HG03103 (cell line): ENCODE results near the gene CD82.
"Not testable (repeated sequence)": the region's sequence is repeated elsewhere in the genome, so short reads cannot be mapped to it uniquely, and the experiment has no call there.

Experiments used
- ATAC-seq: cut with Tn5 transposase; IDR thresholded peaks from one replicate; pipeline ENCODE4 v1.9.1; 2021; ENCODE audit warnings: low read depth; ENCODE audit not compliant: unreplicated experiment

Gene CD82

DNA sequence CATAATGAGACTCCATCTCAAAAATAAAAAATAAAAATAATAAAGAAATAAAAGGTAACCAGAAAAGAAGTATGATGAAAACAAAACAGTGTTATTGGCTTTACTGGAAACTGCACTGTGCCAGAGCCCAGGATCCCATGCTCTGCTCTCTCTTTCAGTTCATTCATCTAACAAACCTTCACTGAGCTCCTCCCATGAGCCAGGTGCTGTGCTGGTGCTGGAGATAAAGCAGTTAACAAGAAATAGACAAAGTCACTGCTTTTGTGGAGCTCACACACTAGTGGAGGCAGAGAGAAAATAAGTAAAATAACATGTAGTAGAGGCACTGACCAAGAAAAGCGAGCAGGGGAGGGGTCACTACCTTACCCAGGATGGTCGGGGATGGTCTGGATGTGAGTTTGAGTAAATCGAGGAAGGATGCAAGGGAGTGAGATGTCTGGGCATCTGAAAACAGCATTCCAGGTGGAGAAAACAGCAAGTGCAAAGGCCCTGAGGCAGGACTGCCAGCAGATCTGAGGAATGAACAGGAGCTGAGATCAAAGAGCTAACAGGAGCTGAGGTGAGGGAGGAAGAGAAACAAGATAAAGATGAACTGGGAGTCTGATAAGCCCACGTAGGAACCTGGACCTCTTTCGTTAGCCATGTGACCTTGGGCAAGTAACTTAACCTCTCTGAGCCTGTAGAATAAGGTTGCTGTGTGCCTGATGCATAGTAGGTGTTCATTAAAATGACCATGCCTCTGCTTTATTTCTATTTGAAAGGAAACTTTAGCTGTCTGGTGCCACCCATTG lies 31.3 kb upstream of the CD82 start:
- ATAC-seq = no peak

DNA sequence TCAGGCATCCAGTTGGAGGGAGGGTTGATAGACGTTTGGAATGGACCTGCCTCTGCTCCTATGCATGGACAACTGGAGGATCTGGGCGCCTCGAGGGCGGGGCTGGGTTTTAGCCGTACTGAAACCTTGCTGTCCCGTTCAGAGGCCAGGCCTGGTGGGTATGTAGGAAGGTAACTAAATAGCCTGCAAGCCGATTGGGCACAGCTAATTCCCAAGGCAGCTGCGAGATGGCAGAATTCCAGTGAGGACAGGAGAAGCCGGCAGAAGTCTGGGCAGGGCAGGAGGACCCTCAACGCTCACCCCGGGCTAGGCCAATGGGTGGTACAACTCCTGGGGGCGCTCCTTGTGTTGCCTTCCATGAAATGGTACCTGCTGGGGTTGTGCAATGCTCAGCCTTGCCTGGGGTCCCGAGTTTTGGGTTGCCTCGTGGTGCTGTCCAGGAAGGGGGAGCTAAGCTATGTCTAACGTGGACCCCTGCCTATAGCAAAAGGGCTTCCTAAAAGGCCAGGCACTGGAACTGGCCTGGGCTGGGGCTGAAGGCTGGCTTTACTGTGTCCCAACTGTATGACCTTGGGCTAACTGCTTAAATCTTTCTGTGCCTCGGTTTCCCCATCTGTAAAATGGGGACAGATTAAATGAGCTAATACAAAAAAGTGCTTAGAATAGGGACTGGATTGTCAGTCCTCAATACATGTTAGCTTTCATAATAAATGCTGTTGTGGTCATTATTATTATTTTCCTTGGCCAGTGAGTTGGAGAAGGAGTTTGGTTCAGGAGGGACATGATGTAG lies 30.1 kb upstream of the CD82 start:
- no peak for ATAC-seq

DNA sequence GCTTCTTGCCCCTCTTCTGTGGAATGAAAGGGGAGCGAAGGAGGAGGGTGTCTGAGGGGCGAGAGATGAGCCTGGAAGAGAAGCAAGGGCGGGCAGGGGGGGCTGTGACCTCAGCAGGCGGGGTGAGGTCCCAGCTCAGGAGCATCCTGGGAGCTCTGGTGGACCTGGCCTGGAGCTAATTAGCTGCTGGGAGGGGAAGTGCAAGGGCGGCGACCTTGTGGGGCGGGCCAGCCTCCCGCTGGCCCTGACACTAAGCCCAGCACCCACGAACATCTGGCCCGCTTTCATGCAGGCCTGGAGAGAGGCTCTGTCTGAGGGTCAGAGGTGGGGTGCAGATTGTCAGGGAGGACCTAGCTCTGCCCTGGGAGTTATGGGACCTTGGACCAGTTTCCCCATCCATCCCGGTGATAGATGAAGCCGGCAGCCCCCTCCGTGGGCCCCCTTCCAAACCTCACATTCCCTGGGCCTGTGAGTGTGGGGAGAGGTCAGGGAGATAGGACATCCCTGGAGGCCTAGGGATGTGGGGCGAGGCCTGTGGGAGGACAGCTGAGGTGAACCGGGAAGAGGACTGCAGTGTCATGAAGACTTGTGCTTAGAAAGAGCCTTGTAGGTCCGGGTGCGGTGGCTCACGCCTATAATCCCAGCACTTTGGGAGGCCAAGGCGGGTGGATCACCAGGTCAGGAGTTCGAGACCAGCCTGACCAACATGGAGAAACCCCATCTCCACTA lies 28.5 kb upstream of the CD82 start:
- ATAC-seq = no peak

DNA sequence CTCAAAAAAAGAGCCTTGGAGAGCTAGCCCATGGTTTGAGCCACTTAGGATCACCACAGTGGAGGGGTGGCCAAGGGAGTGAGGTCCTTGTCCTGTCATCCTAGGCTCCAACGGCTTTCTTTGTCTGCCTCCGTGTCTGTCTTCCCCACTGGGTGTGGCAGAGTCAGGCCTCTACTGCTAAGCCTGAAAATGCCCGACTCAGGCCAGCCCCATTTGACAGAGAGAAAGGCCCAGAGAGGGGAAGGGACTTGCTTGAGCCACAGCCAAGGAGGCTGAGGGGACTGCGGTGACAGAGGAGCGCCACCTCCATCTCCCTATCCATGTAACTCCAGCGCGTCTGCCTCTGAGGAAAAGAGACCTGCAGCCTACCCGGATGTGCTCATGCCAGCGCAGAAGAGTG lies 27.8 kb upstream of the CD82 start:
- ATAC-seq = no peak

DNA sequence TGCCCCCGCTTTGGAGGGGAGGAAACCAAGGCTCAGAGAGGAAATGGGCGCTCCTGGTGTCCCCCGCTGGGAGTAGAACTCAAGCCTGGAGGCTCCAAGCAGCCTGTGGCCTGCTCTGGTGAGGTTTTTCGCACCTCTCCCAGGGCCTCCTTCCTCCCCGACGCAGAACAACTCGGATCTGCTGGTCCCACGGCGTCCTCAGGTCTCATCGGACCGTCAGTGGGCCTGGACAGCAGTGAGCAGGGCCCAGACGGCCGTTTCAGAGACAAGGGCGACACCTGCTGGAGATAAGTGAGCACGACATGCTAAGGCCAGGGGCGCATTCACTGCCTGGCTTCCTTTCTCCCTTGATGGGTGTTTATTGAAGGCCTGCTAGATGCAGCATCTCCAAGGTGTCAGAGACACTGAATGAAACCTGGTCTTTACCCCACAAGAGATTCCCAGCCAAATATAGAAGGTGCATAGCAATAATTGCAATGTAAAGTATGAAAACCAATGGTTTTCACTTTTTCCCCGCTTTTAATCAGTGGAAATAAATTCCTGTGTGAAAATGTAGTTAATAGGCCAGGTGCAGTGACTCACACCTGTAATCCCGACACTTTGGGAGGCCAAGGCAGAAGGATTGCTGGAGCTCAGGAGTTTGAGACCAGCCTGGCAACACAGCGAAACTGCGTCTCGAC lies 26.9 kb upstream of the CD82 start:
- ATAC-seq = peak; percentile 85

DNA sequence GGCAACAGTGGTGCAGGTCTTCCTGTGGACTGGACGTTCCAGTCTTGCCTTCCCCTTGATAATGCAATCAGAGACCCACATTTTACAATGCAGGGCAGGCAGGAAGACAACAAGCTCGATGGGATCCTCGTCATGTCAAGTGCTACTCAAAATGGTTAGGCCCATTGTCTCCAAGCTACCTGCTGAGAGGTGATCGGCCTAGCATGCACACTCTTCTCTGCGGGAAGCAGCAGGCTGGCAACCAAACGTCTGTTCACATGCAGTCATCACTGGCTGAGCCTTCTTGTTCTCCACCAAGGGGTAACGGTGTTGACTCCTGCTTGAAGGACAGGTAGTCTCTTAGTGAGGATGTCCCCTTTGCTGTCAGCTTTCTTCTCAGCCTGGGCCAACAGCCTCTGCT lies 25.5 kb upstream of the CD82 start:
- ATAC-seq = no peak

DNA sequence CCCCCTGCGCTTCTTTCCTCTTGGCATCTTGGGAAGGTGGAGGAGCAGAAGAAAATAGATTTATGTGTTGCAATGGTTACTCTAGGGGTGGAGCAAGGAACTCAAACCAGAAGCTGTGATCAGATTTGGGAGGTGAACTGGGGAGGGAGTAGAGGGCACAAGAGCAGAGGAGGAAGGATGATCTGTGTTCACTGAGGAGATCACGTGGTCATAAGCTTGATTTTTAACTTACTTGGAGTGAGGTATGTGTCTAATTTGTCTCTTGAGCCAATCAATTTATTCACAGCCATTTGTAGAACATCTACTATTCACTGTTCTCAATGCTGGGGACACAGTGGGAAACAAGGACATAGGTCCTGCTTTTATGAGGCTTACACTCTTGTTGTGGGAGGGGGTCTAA lies 24.8 kb upstream of the CD82 start:
- ATAC-seq = no peak

DNA sequence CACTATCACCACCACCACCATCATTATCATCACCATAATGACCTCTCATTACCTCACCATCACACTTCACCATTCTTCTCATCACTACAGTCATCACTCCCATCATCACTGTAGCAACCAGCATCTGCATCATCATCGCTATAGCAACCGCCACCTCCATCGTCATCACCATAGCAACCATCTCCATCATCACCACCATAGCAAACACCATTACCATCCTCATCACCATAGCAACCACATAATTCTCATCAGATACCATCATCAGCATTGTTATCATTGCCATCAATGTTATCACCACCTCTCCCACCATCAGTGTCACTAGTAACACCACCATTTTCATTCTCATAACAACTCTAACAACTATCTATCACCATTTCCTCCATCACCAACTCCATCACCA lies 23.1 kb upstream of the CD82 start:
- ATAC-seq = no peak

DNA sequence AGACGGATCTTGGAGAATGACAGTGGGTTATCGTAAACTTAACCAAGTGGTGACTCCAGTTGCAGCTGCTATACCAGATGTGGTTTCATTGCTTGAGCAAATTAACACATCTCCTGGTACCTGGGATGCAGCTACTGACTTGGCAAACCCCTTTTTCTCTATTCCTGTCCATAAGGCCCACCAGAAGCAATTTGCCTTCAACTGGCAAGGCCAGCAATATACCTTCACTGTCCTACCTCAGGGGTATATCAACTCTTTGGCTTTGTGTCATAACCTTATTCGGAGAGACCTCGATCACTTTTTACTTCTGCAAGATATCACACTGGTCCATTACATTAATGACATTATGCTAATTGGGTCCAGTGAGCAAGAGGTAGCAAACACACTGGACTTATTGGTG lies 18.5 kb upstream of the CD82 start:
- not testable (repeated sequence) for ATAC-seq

DNA sequence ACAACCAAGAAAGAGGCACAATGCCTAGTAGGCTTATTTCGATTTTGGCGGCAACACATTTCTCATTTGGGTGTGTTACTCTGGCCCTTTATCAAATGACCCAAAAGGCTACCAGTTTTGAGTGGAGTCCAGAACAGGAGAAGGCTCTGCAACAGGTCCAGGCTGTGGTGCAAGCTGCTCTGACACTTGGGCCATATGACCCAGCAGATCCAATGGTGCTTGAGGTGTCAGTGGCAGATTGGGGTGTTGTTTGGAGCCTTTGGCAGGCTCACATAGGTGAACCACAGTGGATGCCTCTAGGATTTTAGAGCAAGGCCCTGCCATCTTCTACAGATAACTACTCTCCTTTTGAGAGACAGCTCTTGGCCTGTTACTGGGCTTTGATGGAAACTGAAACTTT lies 17.9 kb upstream of the CD82 start:
- not testable (repeated sequence) for ATAC-seq

DNA sequence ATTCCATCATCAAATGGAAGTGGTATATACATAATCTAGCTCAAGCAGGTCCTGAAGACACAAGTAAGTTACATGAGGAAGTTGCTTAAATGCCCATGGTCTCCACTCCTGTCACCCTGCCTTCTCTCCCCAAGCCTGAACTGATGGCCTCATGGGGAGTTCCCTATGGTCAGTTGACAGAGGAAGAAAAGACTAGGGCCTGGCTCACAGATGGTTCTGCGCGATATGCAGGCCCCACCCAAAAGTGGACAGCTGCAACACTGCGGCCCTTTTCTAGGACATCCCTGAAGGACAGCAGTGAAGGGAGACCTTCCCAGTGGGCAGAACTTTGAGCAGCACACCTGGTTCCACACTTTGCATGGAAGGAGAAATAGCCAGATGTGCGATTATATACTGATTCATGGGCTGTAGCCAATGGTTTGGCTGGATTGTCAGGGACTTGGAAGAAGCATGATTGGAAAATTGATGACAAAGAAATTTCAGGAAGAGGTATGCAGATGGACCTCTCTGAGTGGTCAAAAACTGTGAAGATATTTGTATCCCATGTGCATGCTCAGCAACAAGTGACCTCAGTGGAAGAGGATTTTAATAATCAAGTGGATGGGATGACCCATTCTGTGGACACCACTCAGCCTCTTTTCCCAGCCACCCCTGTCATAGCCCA lies 17.3 kb upstream of the CD82 start:
- ATAC-seq = no peak

DNA sequence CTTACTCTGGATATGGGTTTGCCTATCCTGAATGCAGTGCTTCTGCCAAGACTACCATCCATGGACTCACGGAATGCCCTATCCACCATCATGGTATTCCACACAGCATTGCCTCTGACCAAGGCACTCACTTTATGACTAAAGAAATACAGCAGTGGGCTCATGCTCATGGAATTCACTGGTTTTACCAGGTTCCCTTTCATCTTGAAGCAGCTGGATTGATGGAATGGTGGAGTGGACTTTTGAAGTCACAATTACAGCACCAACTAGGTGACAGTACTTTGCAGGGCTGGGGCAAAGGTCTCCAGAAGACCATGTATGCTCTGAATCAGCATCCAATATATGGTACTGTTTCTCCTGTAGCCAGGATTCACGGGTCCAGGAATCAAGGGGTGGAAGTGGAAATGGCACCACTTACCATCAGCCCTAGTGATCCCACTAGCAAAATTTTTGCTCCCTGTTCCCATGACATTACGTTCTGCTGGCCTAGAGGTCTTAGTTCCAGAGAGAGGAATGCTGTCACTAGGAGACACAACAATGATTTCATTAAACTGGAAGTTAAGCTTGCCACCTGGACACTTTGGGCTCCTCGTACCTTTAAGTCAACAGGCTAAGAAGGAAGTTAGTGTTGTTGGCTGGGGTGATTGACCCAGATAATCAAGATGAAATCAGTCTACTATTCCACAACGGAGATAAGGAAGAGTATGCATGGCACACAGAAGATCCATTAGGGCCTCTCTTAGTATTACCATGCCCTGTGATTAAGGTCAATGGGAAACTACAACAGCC lies 16.3 kb upstream of the CD82 start:
- ATAC-seq = not testable (repeated sequence)

DNA sequence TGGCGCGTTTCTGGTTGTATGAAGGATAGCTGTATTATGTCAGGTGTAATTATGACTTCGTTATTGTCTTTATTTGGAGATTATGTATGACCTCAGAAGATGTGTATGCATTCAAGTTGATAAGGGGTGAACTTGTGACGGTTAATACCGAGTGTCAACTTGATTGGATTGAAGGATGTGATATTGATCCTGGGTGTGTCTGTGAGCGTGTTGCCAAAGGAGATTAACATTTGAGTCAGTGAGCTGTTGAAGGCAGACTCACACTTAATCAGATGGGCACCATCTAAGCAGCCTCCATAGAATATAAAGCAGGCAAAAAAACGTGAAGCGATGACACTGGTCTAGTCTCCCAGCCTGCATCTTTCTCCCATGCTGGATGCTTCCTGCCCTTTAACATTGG lies 15.3 kb upstream of the CD82 start:
- no peak for ATAC-seq

DNA sequence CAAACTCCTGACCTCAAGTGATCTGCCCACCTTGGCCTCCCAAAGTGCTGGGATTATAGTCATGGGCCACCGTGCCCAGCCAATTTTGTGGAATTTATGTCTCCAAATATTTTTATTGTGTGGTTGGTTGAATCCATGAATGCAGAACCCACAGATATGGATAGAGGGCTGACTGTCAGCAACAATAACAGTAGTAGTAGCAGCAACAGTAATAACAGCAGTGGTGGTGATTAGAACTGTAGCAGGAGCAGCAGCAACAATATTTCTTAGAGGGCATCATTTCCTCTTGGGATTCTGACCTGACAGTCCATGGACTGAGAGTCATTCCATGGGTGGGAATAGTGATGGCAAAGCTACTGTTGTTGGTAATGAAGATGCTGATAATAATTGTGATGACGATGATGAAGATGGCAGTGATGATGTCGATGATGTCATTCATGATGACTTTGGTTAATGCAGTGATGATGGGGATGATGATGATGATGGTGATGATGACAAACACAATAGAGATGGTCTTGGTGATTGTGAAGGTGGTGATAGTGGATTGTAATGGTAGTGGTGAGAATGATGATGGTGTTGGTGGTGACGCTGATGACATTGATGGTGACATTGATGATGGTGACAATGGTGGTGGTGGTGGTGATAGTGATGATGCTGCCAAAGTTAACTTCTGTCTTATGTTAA lies 13.9 kb upstream of the CD82 start:
- ATAC-seq = no peak

DNA sequence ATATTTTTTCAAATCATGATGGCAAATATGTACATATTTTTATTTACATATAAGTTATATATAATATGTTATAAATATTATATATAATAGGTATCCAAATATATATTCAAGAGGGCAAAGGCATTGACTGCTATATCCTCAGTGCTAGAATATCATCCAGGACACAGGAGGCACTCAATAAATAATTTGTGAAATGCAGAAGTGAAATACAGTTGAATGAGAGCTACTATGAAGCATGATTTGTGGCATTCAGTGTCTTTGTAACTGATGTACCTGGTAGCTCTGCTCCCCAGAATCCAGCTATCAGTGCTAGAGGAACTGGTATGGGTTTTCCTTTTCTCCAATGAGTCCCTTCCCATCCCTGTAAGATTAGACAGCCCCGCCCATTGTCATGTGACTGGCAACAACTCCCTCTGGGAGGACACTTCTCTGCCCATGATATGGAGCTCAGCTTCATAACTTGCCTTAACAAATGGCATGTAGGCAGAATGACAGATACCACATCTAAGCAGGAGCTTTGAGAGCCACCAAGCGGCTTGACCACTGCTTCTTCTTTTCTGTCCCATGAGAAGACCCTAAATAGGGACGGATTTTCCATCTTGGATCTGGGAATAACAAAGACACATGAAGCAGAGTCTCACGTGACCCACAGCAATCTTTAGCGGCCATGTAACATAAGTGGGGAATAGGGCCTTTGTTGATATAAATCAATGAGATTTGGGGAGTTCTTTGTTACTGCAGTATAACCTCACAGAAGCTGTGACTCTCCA lies 10.2 kb upstream of the CD82 start:
- ATAC-seq = no peak

DNA sequence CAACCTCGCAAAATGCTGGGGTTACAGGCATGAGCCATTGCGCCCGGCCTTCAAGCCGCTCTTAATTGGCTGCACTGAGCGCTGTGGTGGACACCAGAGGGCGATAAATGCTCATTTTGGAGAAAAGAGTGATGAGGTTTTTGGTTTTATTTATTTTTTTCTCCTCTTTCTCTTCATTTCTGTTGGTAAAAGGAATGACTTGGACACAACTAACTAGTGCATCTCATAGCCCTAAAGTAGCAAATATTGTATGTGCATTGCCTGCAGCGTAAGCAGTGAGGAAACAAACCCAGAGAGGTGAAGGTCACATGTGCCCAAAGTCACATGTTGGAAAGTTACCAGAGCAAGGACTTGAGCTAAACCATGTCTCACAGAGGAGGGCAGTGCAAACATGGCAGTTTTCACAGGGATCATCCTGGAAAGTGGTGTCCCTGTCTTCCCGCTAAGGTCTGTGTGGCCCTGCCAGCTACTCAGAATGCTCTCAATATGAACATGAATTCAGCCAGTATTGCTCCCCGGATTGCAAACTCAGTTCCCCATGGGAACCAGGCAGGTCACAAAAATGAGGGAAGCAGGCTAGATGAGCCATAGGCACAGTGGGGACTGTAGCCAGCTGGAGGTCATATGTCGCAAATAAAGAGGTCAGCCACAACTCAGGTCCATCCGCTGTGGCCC lies 8.6 kb upstream of the CD82 start:
- peak; percentile 37 for ATAC-seq

DNA sequence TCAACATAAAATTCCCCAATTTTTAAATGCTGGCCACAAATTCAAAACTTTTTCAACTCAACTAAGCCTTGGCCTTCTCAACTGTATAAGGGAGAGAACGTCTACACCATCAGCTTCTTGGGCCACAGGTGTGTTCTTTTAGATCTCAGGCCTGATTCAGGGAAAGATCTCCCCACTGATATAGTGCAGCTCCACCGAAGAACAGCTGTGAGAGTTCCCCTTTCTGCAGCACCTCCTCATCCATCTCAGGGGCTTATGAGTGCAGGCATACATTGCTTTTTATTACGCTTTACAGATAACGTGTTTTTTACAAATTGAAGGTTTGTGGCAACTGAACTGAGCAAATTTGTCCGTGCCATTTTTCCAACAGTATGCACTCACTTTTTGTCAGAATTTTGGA lies 8.0 kb upstream of the CD82 start:
- ATAC-seq = no peak
